Activated T-helper 1 cell treated with anti-CD3 and anti-CD28 coated beads, Interleukin-12 subunit alpha, Interleukin-12 subunit beta, Interleukin-2, Interleukin-4 antibody, amounts not matched to agents 30 ng/mL and 10 ng/mL and 1 ng/mL, durations not matched to agents 14 hours and 24 hours and 36 hours (primary cell): Measurements from ENCODE around the gene FBXW7. TPM values are rescaled to one million over a fixed set of nuclear protein-coding genes. Genes with fewer than 3 reads are reported as not detected.

Source experiments
- DNase-seq: peaks from one replicate; pipeline ENCODE4 v3.0.0; 2021; ENCODE audit warnings: low spot score
- H3K27ac Mint-ChIP-seq: one replicate; pipeline ENCODE4 v1.8.0; 2021; ENCODE audit warnings: mild to moderate bottlenecking, mixed read lengths
- H3K27me3 Mint-ChIP-seq: one replicate; pipeline ENCODE4 v1.8.0; 2022; ENCODE audit warnings: mild to moderate bottlenecking, moderate library complexity, mixed read lengths; ENCODE audit not compliant: insufficient read depth
- H3K36me3 Mint-ChIP-seq: one replicate; pipeline ENCODE4 v1.8.0; 2021; ENCODE audit warnings: low read depth, mixed read lengths
- H3K4me1 Mint-ChIP-seq: one replicate; pipeline ENCODE4 v1.8.0; 2021; ENCODE audit warnings: low read depth, mixed read lengths
- H3K4me3 Mint-ChIP-seq: one replicate; pipeline ENCODE4 v1.8.0; 2021; ENCODE audit warnings: mild to moderate bottlenecking, moderate library complexity, mixed read lengths
- H3K9me3 Mint-ChIP-seq: one replicate; pipeline ENCODE4 v1.8.0; 2021; ENCODE audit warnings: mixed read lengths
- intact Hi-C: fragments of 100-400 bp; cut with micrococcal nuclease; formaldehyde crosslinking; loops from one replicate; pipeline ENCODE4 v1.15.1; 2024
- total RNA-seq: library from RNA; stranded (reverse); gene quantifications from 2 replicates; pipeline ENCODE4 v1.2.3, GENCODE V29; 2022

Gene FBXW7
- total RNA-seq, 1 donor from 2014 or later: 53.3 TPM

DNA sequence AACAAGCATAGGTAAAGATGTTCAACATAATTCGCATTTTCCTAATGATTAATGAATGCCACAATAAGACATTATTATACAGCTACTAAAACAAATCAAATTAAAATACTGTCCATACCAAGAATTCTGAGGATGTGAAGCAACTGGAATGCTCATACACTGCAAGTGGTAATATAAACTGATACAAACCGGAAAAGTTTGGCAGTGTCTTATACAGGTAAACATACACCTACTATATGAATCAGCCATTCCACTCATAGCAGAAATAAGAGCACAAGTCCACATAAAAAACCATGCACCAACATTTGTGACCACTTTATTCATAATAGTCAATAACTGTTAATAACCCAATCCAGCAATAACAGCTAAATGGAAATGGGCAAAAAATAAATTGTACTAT, 79.3 kb downstream of the FBXW7 start:
- H3K4me1 Mint-ChIP-seq: peaks cover 52% of the 10 kb centered on the region
- H3K9me3 Mint-ChIP-seq: no peaks in the 10 kb centered on the region
- no peak for DNase-seq
- peaks cover 4% of the 10 kb centered on the region for H3K36me3 Mint-ChIP-seq
- H3K4me3 Mint-ChIP-seq: no peak overlapping the region
- intact Hi-C loops: no loop called here
- no peak overlapping the region for H3K27ac Mint-ChIP-seq
- H3K27me3 Mint-ChIP-seq: no peaks in the 10 kb centered on the region

DNA sequence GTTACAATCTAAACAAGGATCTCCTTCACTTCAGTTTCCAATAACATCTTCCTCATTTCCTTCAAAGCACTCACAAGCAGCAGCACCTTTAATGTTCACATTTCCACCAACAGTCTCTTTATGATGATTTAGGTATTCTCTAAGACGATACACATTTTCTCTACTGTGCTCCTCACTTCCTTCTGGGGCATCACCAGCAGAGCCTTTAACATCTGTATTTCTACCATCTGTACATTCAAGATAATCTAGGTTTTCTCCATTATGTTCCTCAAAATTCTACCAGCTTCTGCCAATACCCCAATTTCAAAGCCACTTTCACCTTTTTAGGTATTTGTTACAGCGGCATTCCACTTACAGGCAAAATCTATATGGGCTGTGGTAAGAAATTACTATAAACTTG, 80.6 kb downstream of the FBXW7 start:
- no peak overlapping the region for H3K27ac Mint-ChIP-seq
- intact Hi-C loops: no loop called here
- DNase-seq: no peak
- peaks cover 4% of the 10 kb centered on the region for H3K36me3 Mint-ChIP-seq
- no peaks in the 10 kb centered on the region for H3K9me3 Mint-ChIP-seq
- H3K4me1 Mint-ChIP-seq: peaks cover 41% of the 10 kb centered on the region
- no peaks in the 10 kb centered on the region for H3K27me3 Mint-ChIP-seq
- no peak overlapping the region for H3K4me3 Mint-ChIP-seq

DNA sequence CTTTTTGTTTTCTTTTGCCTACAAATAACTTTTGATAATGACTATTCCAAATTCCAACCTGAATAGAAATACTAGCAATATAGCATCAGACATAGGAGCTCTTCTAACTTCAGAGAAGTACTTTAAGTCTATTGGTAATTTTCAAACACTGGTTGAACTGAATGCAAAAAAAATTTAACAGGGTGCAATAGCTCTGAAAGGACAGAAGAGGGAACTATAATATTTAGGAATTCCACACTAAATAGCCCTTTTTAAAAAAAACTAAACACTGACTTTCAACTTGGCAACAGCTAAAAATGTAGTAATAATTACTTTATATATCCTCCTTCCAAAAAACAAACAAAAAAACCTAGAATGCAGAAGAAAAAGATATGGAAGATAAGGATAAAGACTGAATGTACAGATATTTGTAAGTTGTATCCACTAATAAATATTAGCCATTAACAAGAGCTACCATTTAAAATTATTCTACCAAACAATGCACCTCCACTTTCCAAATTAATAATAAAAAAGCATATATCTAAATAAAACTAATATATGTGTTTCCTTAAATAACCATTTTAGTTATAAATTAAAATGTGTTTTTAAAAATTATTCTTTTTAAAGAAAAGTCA, 81.4 kb downstream of the FBXW7 start:
- Mint-ChIP-seq H3K4me3 (no peak overlapping the region), H3K27me3 (no peaks in the 10 kb centered on the region), H3K9me3 (no peaks in the 10 kb centered on the region), H3K27ac (no peak overlapping the region), H3K36me3 (peaks cover 4% of the 10 kb centered on the region), H3K4me1 (peaks cover 34% of the 10 kb centered on the region)
- no peak for DNase-seq
- intact Hi-C loops: loop anchor here (1.0 kb wide), 2 partner anchors 186 to 281 kb away; no protein-coding TSS in a partner anchor

DNA sequence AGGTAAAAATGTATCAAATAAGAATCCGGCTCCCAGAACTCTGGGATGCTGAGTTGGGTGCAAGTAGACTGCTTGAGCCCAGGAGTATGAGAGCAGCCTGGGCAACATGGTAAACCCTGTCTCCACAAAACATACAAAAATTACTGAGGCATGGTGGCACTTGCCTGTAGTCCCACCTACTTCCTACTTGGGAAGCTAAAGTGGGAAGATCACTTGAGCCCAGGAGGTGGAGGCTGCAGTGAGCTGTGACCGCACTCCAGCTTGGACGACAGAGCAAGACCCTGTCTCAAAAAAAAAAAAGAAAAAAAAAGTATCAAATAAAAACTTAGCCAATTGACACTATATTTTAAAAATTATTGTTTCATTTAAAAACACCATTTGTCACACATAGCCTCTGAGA, 84.4 kb downstream of the FBXW7 start:
- Mint-ChIP-seq H3K27ac (no peak overlapping the region), H3K27me3 (no peaks in the 10 kb centered on the region), H3K9me3 (no peaks in the 10 kb centered on the region), H3K36me3 (peaks cover 4% of the 10 kb centered on the region), H3K4me3 (no peak overlapping the region), H3K4me1 (peaks cover 12% of the 10 kb centered on the region)
- no peak for DNase-seq
- intact Hi-C loops: no loop called here

DNA sequence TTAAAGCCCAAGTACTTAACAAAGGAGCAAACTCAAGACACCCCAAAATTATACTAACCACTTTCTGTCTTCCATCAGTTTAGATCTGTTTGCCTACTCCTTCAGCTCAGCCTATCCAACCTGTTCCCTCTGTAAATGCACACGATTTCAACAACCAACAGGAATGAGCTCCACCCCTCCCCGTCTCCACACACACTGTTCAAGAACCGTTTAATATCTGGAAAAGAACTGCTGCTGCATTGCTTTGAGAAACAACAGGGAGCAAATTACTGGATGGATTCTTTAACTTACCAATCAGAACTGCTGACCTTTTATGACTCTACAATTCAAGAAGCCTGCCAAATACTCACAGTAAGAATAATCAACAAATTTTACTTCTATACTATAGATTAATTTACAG, 87.0 kb downstream of the FBXW7 start:
- no peak for DNase-seq
- Mint-ChIP-seq H3K4me1 (no peaks in the 10 kb centered on the region), H3K27me3 (no peaks in the 10 kb centered on the region), H3K4me3 (no peak overlapping the region), H3K36me3 (peaks cover 4% of the 10 kb centered on the region), H3K9me3 (no peaks in the 10 kb centered on the region), H3K27ac (no peak overlapping the region)
- intact Hi-C loops: loop anchor here (5.0 kb wide), 1 partner anchor 47 kb away; no protein-coding TSS in a partner anchor

DNA sequence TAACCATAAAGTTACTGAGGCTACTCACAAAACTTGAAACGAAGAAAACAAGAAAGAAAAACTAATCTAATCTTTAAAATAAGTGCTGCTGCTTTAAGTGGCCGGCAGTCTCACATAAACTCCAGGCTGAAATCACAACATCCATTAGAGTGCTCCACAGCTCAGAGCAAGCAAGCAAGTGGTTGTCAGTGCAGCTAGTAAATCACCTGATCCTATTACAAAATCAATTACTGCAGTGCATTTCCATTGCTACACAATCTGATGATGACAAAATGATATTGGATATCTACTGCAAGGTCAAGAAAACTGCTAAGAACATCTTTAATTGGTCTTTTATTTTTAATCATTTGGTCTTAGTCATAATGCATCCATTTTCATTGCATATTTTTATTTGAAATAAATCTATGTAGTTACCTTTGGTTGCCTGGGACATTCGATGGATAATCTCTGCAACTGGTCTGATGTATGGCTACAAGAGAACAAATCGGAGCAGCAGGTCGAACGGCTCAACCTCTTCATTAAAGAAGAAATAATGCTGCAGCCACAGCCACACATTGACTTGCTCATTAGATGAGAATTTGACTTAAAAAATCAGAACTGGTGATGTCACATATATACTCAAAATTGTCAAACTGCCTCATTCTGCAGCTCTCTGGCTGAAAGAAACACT, 87.7 kb downstream of the FBXW7 start:
- Mint-ChIP-seq H3K4me1 (no peaks in the 10 kb centered on the region), H3K27me3 (no peaks in the 10 kb centered on the region), H3K27ac (no peak overlapping the region), H3K4me3 (no peak overlapping the region), H3K36me3 (peaks cover 4% of the 10 kb centered on the region), H3K9me3 (no peaks in the 10 kb centered on the region)
- DNase-seq: no peak
- intact Hi-C loops: loop anchor here (5.0 kb wide), 1 partner anchor 46 kb away; no protein-coding TSS in a partner anchor

DNA sequence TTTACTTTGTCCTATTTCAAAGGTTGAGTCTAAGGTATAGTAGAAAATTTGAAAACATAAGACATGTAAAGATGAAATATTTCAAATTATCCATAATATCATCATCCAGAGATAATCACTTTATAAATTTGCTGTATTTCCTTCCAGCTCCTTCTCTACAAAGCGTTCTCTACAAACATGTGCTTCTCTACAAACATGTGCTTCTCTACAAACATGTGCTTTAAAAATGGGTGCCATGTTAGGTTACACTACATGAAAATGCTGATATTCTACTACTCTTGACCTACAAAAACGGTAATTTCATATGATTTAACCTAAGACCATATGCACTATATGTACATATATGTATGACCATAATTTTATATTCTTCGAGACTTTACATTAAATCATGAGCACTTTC, 92.0 kb downstream of the FBXW7 start:
- intact Hi-C loops: no loop called here

DNA sequence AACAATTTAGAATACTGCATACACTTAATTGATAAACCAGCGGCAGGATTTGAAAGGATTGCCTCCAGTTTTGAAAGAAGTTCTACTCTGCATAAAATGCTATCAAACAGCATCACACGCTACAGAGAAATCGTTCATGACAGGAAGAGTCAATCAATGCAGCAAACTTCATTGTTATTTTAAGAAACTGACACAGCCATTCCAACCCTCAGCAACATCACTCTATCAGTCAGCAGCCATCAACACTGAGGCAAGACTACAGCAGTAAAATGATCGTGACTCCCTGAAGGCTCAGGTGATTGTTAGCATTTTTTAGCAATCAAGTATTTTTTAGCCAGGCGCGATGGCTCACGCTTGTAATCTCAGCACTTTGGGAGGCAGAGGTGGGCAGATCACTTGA, 98.3 kb downstream of the FBXW7 start:
- no peak for DNase-seq
- peaks cover 16% of the 10 kb centered on the region for H3K4me1 Mint-ChIP-seq
- no peak overlapping the region for H3K4me3 Mint-ChIP-seq
- H3K27ac Mint-ChIP-seq: no peak overlapping the region
- intact Hi-C loops: no loop called here
- H3K9me3 Mint-ChIP-seq: no peaks in the 10 kb centered on the region
- H3K27me3 Mint-ChIP-seq: no peaks in the 10 kb centered on the region
- peaks cover 11% of the 10 kb centered on the region for H3K36me3 Mint-ChIP-seq

More for the DNA sequence above, 92.0 kb downstream of the FBXW7 start:
- DNase-seq: no peak
- Mint-ChIP-seq H3K36me3 (peaks cover 4% of the 10 kb centered on the region), H3K27me3 (no peaks in the 10 kb centered on the region), H3K9me3 (no peaks in the 10 kb centered on the region), H3K4me3 (no peak overlapping the region), H3K4me1 (no peaks in the 10 kb centered on the region), H3K27ac (no peak overlapping the region)

DNA sequence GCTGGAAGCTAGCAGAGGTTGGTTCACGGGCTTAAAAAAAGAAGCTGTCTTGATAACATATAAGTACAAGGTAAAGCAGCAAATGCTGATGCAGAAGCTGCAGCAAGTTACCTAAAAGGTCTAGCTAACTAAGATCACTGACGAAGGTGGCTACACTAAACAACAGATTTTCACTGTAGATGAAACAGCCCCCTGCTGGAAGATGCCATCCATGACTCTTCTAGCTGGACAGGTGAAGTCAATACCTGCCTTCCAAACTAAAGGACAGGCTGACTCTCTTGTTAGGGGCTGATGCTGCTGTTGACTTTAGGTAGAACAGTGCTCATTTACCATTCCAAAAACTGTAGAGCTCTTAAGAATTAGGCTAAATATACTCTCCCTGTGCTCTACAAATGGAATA, 99.5 kb downstream of the FBXW7 start:
- Mint-ChIP-seq H3K27ac (no peak overlapping the region), H3K4me3 (no peak overlapping the region), H3K27me3 (no peaks in the 10 kb centered on the region), H3K4me1 (peaks cover 24% of the 10 kb centered on the region), H3K36me3 (peaks cover 11% of the 10 kb centered on the region), H3K9me3 (no peaks in the 10 kb centered on the region)
- DNase-seq: no peak
- intact Hi-C loops: no loop called here

DNA sequence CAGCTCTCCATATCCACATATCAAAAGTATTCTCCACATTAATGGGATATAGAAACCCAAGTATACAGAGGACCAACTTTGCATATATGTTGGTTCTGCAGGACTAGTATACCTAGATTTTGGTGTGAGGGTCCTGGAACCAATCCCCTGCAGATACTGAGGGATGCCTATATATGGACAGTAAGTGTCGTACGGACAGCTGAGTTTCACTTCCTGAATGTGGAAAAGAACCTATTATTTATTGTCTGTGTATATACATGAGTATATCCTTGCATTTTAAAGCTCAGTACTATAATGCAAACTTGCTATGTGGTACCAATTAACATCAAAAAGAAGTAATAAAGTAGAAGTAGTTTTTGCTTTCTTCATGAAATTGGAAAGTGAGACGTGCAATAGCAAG, 101.9 kb downstream of the FBXW7 start:
- peaks cover 24% of the 10 kb centered on the region for H3K4me1 Mint-ChIP-seq
- H3K27me3 Mint-ChIP-seq: no peaks in the 10 kb centered on the region
- H3K9me3 Mint-ChIP-seq: no peaks in the 10 kb centered on the region
- intact Hi-C loops: no loop called here
- no peak overlapping the region for H3K27ac Mint-ChIP-seq
- H3K36me3 Mint-ChIP-seq: peaks cover 13% of the 10 kb centered on the region
- no peak overlapping the region for H3K4me3 Mint-ChIP-seq
- DNase-seq: no peak

DNA sequence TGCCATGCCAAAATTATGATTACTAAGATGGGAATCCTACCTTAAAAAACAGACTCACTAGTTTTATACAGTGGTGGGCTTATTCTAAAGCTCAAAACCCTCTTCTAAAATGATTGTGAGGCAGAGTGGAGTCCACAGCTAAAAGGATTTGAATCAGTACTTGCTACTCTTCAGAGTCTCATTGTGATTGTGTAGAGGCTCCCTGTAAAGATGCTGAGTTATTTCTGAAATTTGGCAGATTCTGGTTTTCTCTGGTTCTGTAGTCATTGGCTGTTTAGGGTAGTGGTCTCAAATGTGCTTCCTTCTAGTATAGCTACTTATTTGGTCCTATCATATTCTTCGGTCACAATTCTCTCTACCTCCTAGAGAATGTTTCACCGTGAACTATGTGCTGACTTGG, 104.1 kb downstream of the FBXW7 start:
- Mint-ChIP-seq H3K27me3 (no peaks in the 10 kb centered on the region), H3K4me3 (no peak overlapping the region), H3K36me3 (peaks cover 9% of the 10 kb centered on the region), H3K27ac (no peak overlapping the region), H3K4me1 (peaks cover 24% of the 10 kb centered on the region), H3K9me3 (no peaks in the 10 kb centered on the region)
- intact Hi-C loops: no loop called here
- no peak for DNase-seq

DNA sequence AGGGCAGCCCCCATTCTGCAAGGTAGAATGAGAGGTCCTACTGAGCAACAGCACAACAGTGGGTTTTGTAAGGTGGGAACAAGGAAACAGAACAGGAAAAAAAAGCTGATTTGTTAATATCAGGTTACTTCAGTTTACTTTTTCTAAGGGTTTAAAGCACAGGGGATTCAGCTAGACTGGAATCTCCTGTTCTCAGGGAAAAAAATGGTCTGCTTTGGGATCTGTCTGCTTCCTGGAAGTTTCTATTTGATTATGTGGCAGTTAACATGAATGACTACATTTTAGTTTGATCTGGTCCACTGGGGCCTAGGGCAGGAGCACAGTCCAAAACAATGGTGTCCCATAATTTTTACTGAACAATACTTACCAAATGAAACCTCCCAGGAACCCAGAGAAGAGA, 104.6 kb downstream of the FBXW7 start:
- no peak overlapping the region for H3K4me3 Mint-ChIP-seq
- peaks cover 24% of the 10 kb centered on the region for H3K4me1 Mint-ChIP-seq
- intact Hi-C loops: no loop called here
- H3K9me3 Mint-ChIP-seq: no peaks in the 10 kb centered on the region
- H3K36me3 Mint-ChIP-seq: peaks cover 12% of the 10 kb centered on the region
- DNase-seq: no peak
- no peak overlapping the region for H3K27ac Mint-ChIP-seq
- H3K27me3 Mint-ChIP-seq: no peaks in the 10 kb centered on the region

DNA sequence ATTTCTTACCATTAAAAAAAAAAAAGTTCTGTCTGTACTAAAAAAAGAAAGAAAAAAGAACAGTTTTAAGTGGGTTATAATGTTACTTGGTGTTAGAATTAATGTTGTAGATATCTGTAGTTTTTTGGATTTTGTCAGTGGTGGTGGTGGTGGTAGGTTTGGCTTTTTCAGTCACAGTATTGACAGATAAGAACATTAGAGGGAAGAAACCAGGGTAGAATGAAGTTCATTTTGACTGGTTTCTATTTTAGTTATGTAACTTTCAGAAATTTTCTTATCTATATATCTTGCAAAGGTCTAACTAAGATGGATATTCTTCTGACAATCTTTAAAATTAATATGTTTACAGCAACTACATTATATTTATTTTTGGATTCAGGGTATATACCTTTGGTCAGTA, 105.4 kb downstream of the FBXW7 start:
- Mint-ChIP-seq H3K27ac (no peak overlapping the region), H3K36me3 (peaks cover 13% of the 10 kb centered on the region), H3K4me1 (peaks cover 18% of the 10 kb centered on the region), H3K4me3 (no peak overlapping the region), H3K27me3 (no peaks in the 10 kb centered on the region), H3K9me3 (no peaks in the 10 kb centered on the region)
- DNase-seq: no peak
- intact Hi-C loops: no loop called here
